Omental fat pad (tissue), 4 donors: Measurements from ENCODE around the gene SMOC2. TPM values are rescaled to one million over a fixed set of nuclear protein-coding genes. Genes with fewer than 3 reads are reported as not detected.

ENCODE experiments used
- ATAC-seq: fragments of 150-250 bp; one replicate; pipeline ENCODE4 v1.9.1; 2016; ENCODE audit warnings: mild to moderate bottlenecking, moderate library complexity; ENCODE audit not compliant: low FRiP score
- DNase-seq: peaks from one replicate; pipeline ENCODE4 v3.0.0-alpha.2; 2019; ENCODE audit warnings: low spot score
- CTCF ChIP-seq, 3 donors: fragments of 450-650 bp; IDR thresholded peaks; one replicate each; pipeline ENCODE4 v1.5.1; 2016 to 2017; ENCODE audit warnings: antibody characterized with exemption in 3 of 3, mild to moderate bottlenecking in 3 of 3, moderate library complexity in 2 of 3
- total RNA-seq, 4 donors: library from RNA; depleted of rRNA; stranded (reverse); fragments of >200 nt; gene quantifications; one replicate each; pipeline ENCODE4 v1.1.0, GENCODE V29; 2016

Gene SMOC2
- total RNA-seq, 4 donors from 2014 or later: 53.1 to 164 (median 102) TPM

DNA sequence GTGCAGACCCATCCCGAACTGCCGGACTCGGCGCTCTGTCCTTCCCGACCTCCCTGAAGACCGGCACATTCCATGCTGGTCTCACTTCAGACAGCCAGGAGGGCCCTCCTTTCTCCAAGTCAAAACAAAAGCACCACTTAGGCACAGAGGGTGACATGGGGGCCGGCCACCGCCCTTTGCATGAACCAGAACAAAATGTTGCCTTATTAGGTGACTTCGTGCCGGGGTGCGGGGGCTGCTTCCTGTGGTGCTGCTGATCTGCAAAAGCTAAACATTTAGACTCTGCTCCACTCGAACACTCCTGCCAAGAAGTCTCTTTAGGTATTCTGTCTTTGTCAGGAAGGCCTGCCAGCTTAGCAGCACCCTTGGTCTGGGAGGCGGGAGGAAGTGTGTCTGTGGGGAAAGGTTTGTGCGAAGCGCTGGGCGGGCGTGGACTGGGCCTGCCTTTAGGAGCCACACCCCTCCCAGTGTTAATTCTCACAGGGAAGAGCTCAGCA lies 133.8 kb downstream of the SMOC2 start:
- DNase-seq (no peak), ATAC-seq (peak; percentile 88)
- no peak for TF ChIP-seq CTCF (IDR thresholded peaks at IDR 0.05)

DNA sequence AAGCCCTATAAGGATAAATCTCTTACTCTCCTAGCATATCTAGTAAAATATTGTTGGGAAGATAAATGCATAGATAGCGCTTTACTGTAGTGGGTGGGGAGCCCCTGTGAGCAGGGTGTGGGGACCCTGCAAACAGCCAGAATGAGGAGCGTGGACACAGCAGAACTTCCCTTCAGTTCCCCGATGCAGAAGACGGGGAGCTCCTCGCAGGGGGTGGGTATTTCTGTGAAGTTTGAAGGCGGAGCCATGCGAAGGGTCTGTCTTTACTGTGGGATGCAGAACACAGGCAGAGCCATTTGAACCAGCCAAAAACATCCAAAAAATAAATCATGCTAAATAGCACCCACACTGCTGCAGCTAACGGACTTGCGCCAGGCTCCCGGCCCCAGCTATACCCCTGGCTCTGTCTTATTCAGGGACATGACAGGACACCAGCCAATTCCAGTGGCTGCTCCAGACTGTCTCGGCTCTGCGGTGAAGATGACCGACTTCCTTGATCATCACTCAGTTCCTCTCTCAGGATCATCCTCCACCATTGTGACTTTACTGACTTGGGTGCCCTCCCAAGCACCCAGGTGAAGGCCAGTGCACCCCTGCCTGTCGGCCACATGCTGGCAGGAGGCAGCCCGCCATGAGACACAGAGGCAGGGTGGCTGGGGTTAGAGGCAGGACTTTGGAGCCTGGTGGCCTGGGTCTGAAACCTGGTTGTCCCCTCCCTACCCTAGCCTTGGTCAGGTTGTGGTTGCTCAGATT lies 134.5 kb downstream of the SMOC2 start:
- DNase-seq (no peak), ATAC-seq (no peak)
- no peak for TF ChIP-seq CTCF (IDR thresholded peaks at IDR 0.05)

DNA sequence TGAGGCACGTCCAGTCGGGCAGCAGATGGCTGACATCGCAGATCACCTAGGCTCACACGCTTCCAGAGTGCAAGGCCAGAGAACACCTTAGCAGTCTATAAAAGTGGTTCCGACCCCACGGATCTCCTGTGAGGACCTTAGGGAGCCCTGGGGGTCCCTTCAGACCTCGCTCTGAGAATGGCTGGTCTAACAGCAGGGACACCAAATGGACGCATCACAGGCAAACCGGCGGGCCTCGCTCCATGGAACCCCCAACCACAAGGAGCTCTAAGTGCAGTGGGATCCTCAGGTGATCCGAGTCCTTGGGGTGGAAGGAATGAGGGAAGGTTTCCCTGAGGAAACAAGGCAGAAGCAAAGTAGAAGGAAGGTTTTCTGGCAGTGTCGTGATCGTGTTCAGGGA lies 135.4 kb downstream of the SMOC2 start:
- ATAC-seq (no peak), DNase-seq (no peak)
- TF ChIP-seq CTCF (IDR thresholded peaks at IDR 0.05): no peak

DNA sequence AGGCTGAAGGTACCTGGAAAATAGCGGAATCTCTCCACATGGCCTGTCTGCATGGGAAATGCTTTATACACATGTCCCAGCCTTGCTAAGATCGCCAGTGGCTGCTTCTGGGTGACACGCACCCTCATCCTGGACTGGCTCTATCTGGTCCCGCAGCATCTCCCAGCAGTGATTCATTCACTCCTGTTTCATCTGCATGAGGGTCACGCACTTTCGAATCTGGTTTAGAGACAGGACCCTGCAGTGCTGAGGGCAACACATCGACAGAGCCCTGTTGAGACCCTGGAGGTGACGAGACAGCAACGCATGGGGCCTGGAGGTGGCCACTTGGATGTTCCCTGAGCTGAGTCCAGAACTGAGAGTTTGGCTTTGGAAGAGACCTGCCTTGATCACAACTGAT lies 136.5 kb downstream of the SMOC2 start:
- no peak for DNase-seq

DNA sequence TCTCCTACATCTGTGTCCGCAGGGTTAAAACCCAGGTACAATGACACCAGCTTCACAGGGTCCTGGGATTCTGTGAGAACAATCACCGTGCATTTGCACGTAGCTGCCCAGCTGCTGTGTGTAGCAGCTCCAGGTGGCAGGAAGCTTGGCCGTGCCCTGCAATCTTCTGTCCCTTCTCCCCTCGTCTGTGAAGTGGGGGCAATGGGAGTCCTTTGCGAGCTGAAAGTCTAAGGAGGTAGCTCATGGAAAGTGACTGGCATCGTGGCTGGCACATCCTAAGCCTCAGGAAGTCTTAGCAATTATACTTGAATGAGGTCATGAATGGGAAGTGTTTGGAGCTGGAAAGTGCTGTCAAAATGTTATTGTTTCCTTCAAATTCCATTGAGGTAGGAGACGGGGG lies 137.1 kb downstream of the SMOC2 start:
- no peak for TF ChIP-seq CTCF (IDR thresholded peaks at IDR 0.05)
- DNase-seq: no peak
- no peak for ATAC-seq

More for the DNA sequence above, 136.5 kb downstream of the SMOC2 start:
- ATAC-seq: no peak
- TF ChIP-seq CTCF (IDR thresholded peaks at IDR 0.05): no peak

GRCh38 chr6:168581236-168581635 lies 140.3 kb downstream of the SMOC2 start:
- DNase-seq (no peak), ATAC-seq (no peak)
- no peak for TF ChIP-seq CTCF (IDR thresholded peaks at IDR 0.05)

- ATAC-seq (no peak), DNase-seq (no peak)
- TF ChIP-seq CTCF (IDR thresholded peaks at IDR 0.05): no peak
Observed at GRCh38 chr6:168581706-168582105, 140.7 kb downstream of the SMOC2 start.
